Panc1 (cell line): ENCODE results near the gene DPP7. TPM values are rescaled to one million over a fixed set of nuclear protein-coding genes. Genes with fewer than 3 reads are reported as not detected.

Experiments
- ATAC-seq: fragments of 200-7000 bp; cut with Tn5 transposase; 2 replicates; pipeline ENCODE4 v1.9.1; 2020; ENCODE audit warnings: mild to moderate bottlenecking, moderate library complexity
- BruUV-seq: library from RNA; stranded (reverse); fragments of 400-500 nt; replicated peaks from 2 replicates; lab custom pipeline; 2021; lab: Mats Ljungman, UMichigan
- CTCF ChIA-PET: fragments of 300-600 bp; sonication (Branson Sonifier 250); formaldehyde crosslinking; loops from one replicate; lab custom pipeline; 2022; ENCODE audit warnings: antibody characterized with exemption; lab: Charles Lee
- POLR2A ChIA-PET: fragments of 300-600 bp; sonication (Branson Sonifier 250); formaldehyde crosslinking; loops from one replicate; lab custom pipeline; 2022; ENCODE audit warnings: antibody characterized with exemption; lab: Charles Lee
- DNase-seq: peaks from one replicate; pipeline ENCODE4 v3.0.0-alpha.2; 2010; ENCODE audit warnings: low read depth, low spot score
- H3K27ac ChIP-seq: 2 replicates; pipeline ENCODE4 v1.5.1; 2011; ENCODE audit warnings: mild to moderate bottlenecking, low read length, inconsistent platforms
- H3K27me3 ChIP-seq: fragments of 200-500 bp; sonication (Bioruptor generic); 2 replicates; pipeline ENCODE4 v1.6.0; 2014; ENCODE audit warnings: low read length, inconsistent platforms; ENCODE audit not compliant: control insufficient read depth, insufficient read depth
- H3K36me3 ChIP-seq: fragments of 200-500 bp; sonication (Bioruptor generic); 2 replicates; pipeline ENCODE4 v1.5.1; 2014; ENCODE audit warnings: inconsistent platforms, mild to moderate bottlenecking, low read length, moderate library complexity; ENCODE audit not compliant: control insufficient read depth, insufficient read depth
- H3K4me1 ChIP-seq: 2 replicates; pipeline ENCODE4 v1.5.1; 2011; ENCODE audit warnings: inconsistent platforms, mild to moderate bottlenecking, low read length, moderate library complexity; ENCODE audit not compliant: control insufficient read depth, insufficient read depth
- H3K4me3 ChIP-seq, 2 experiments: 2 replicates each; pipeline ENCODE4 v1.5.1; 2011 to 2012; ENCODE audit warnings: low read depth in 2 of 2, low read length in 2 of 2, mild to moderate bottlenecking in 2 of 2, inconsistent platforms in 1 of 2, moderate library complexity in 1 of 2
- H3K9me3 ChIP-seq: fragments of 200-500 bp; sonication (Bioruptor generic); 2 replicates; pipeline ENCODE4 v1.5.1; 2014; ENCODE audit warnings: low read depth, mild to moderate bottlenecking, inconsistent platforms, low read length, moderate library complexity; ENCODE audit not compliant: control insufficient read depth, insufficient read depth
- CTCF ChIP-seq: fragments of 450-650 bp; IDR thresholded peaks from 2 replicates; pipeline ENCODE4 v1.5.1; 2017; ENCODE audit warnings: mild to moderate bottlenecking
- POLR2AphosphoS5 ChIP-seq: IDR thresholded peaks from 2 replicates; pipeline ENCODE4 v1.6.1; 2012; ENCODE audit warnings: mild to moderate bottlenecking, low read depth, low read length, moderate library complexity
- REST ChIP-seq, 2 experiments: IDR thresholded peaks; 2 replicates each; pipeline ENCODE4 v1.6.1; 2011 to 2012; ENCODE audit warnings: low read depth in 2 of 2, control low read depth in 1 of 2, low read length in 1 of 2, mild to moderate bottlenecking in 1 of 2, moderate library complexity in 1 of 2; ENCODE audit not compliant: insufficient read depth in 1 of 2
- SIN3A ChIP-seq: IDR thresholded peaks from 2 replicates; pipeline ENCODE4 v1.6.1; 2012; ENCODE audit warnings: low read depth, mild to moderate bottlenecking, low read length, moderate library complexity, borderline replicate concordance; ENCODE audit not compliant: insufficient read depth
- TCF7L2 ChIP-seq: IDR thresholded peaks from 2 replicates; pipeline ENCODE4 v1.6.1; 2011; ENCODE audit warnings: mild to moderate bottlenecking, low read depth, low read length, inconsistent platforms
- in situ Hi-C: cut with HindIII; loops from 2 replicates; pipeline ENCODE4 v1.10.0; 2016; ENCODE audit warnings: low sequenced_read_pairs, low pct_unique_long_range_greater_than_20kb
- intact Hi-C: fragments of 100-400 bp; cut with micrococcal nuclease; formaldehyde crosslinking; loops from one replicate; pipeline ENCODE4 v1.10.0; 2022; ENCODE audit not compliant: unreplicated experiment
- total RNA-seq: library from RNA; stranded (reverse); gene quantifications from one replicate; pipeline ENCODE4 v1.2.1, GENCODE V29; 2021; ENCODE audit not compliant: unreplicated experiment

Gene DPP7
- total RNA-seq, 1 experiment from 2014 or later: 236 TPM

GRCh38 chr9:137096785-137097546, 17.6 kb downstream of the DPP7 start:
- in situ Hi-C loops (no loop called here), intact Hi-C loops (no loop called here)
- Histone ChIP-seq H3K4me3 (no peak overlapping the region), H3K9me3 (no peaks in the 10 kb centered on the region), H3K4me1 (no peaks in the 10 kb centered on the region), H3K27me3 (no peaks in the 10 kb centered on the region), H3K27ac (no peak overlapping the region), H3K36me3 (no peaks in the 10 kb centered on the region; the same call in none of the 2 replicates)
- ChIA-PET POLR2A (no interaction called here), CTCF (no interaction called here)
- DNase-seq (no peak), ATAC-seq (no peak)
- no peak for TF ChIP-seq REST (IDR thresholded peaks at IDR 0.05; ENCODE audit: insufficient read depth in 1 of 2, low read depth in 2 of 2, low read length in 1 of 2)
- TF ChIP-seq CTCF: no peak
- TF ChIP-seq SIN3A: no peak
- no peak for TF ChIP-seq POLR2AphosphoS5
- no peak for TF ChIP-seq TCF7L2
- no TSS peak for BruUV-seq

GRCh38 chr9:137095664-137096517, 18.6 kb downstream of the DPP7 start:
- no TSS peak for BruUV-seq
- no peaks in the 10 kb centered on the region for H3K9me3 ChIP-seq
- DNase-seq (no peak), ATAC-seq (peak; percentile 58; the same call in 1 of the 2 replicates)
- ChIA-PET CTCF (no interaction called here), POLR2A (interaction anchor here (0.6 kb wide), 1 partner anchor 11 kb away, joined by 6 read pairs; no protein-coding TSS in a partner anchor)
- TF ChIP-seq POLR2AphosphoS5 (no peak), SIN3A (no peak), CTCF (no peak), TCF7L2 (no peak), REST (IDR thresholded peaks at IDR 0.05; ENCODE audit: insufficient read depth in 1 of 2, low read depth in 2 of 2, low read length in 1 of 2) (no peak)
- no peak overlapping the region for H3K27ac ChIP-seq
- H3K4me1 ChIP-seq: no peaks in the 10 kb centered on the region
- H3K4me3 ChIP-seq: no peak overlapping the region
- no peaks in the 10 kb centered on the region for H3K27me3 ChIP-seq
- intact Hi-C loops (no loop called here), in situ Hi-C loops (no loop called here)
- no peaks in the 10 kb centered on the region; the same call in none of the 2 replicates for H3K36me3 ChIP-seq
